NOMO-1 treated with DMSO at 0.1 percent for 48 hours (cell line): ENCODE measurements around the gene VIT.
"Not testable (repeated sequence)": the region's sequence is repeated elsewhere in the genome, so short reads cannot be mapped to it uniquely, and the experiment has no call there.

Experiments
- DNase-seq: peaks from one replicate; lab custom pipeline; 2025; ENCODE audit not compliant: unreplicated experiment; lab: John Stamatoyannopoulos, UW

VIT gene

DNA sequence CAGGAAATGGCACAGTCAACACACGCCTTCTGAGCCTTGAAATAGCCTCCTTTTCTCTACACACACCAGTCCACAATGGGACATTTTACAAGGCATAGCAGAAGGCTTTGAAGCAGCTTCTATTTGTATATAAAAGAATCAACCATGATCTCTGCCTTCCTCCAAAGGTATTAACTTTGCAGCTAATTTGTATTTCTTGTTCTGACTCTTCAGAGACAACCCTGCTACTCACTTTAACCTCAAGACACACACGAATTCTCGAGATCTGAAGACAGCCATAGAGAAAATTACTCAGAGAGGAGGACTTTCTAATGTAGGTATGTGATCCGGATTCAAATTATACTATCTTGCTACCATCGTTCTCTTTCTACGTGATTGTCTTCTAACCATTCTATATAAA, 104.6 kb downstream of the VIT start:
- DNase-seq, result no peak

DNA sequence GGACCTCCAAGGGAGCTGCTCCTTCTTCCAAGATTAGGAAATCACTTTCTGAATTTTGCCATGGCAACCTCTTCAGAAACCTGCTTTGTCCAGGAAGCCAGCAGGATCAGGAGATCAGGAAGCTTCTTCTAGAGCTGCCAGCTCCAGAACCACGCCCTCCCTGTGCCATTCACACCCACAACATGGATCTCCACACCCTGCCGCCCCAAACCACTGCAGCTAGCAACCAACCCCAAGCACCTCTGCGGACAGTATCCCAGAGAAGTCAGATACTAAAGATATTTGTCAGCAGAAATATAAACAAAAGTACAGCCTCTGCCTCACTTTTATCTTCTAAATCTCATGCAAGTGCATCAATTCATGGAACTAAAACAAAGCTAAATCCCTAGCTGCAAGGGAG, 106.4 kb downstream of the VIT start:
- DNase-seq, result no peak

DNA sequence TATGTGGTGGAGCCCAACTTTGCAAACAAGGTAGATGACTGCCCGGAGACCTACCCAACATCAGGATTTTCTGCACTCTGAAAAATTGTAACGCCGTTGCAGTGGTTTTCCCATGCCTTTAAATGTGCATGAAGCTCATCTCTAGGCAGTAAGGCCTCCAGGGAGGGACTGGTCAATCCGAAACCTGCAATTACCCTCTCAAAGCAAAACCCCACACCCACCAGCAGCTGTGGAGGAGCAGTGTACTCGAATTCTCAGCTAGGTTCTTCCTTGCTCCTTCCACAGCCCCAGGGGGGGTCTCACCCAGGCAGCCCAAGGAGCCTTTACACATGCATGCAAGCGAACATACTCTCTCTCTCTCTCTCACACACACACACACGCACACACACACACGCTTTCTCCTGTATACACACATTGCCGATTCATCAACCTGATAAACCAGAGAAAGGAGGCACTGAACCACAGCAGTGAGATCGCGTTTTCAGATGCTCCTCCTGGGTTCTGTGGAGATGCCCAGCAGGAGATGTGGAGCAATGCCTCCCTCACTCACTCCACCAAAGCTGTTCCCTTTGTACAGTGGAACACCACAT, 109.2 kb downstream of the VIT start:
- DNase-seq, result no peak

DNA sequence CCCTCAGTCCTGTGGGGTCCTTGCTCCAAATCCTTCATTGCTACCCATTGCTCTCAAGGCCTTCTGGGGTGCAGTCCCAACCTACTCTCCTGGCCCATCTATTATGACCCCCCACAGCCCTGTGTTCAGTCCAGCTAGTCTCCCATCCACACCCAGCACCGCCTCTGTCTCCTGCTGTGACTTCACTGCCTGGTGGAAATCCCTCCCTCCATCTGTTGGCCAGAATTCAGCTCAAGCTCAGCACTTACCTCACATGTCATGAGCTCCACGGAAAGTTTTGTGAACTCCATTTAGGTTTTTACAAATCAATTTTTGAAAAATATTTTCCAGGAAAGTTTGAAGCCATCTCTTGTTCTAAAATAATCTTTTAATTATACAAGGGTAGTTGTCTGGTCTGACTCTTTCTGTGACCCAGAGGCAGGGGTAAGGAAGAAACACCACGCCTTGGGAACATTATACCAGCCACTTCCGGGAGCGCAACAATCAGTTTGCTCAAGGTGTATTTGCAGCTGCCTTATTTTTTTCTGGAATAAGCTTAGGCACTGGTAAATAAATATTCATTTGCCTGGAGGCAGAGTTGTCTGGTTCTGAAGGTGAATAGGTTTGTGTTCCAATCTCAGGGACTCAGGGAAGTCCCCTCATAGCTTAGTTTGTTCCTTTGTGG, 110.8 kb downstream of the VIT start:
- no peak for DNase-seq

DNA sequence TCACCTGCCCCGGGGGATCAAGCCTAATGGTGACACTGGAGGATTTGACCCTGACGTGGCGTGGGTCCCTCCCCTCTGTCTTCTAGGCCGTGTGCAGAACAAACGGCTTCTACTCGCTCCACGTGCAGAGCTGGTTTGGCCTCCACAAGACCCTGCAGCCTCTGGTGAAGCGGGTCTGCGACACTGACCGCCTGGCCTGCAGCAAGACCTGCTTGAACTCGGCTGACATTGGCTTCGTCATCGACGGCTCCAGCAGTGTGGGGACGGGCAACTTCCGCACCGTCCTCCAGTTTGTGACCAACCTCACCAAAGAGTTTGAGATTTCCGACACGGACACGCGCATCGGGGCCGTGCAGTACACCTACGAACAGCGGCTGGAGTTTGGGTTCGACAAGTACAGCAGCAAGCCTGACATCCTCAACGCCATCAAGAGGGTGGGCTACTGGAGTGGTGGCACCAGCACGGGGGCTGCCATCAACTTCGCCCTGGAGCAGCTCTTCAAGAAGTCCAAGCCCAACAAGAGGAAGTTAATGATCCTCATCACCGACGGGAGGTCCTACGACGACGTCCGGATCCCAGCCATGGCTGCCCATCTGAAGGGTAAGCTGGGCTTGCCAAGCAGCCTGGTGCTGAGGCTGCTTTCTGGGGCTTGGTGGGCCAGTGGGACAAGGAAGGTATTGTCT, 112.0 kb downstream of the VIT start:
- no peak for DNase-seq

DNA sequence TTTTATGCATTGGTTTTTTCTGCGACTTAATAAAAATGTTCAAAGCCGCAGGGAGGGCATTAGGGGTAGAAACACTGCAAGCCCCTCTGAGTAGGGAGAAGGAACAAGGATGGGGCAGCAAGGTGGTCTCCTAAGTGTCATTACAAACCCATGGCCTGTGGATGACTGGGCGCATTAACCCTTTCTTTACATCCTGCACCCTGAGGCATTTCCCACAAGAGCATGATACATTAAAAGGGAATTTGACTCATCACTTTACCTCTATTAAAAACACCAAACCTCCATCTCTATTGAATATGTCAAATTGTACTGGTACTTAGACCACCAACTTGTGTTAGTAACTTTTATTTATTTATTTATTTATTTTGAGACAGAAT, 112.5 kb downstream of the VIT start:
- no peak for DNase-seq

DNA sequence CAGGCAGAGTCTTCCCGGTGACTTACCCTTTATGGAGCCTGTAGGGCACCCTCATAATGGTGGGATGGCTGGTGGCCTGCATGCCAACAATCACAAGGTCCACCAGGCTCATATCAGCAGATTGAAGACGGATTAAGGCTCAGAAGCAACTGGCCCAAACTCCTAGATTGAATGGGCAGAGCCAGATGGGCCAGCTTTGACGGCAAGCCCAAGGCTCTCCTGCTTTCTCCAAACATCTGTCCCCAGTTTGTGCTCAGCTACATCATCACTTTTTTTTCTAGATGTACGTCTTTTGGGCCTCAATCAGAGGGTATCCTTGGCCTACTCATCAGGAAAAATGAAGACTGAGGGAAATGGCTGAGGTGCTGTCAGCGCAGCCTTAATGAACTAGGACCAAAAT, 114.6 kb downstream of the VIT start:
- DNase-seq, result no peak

DNA sequence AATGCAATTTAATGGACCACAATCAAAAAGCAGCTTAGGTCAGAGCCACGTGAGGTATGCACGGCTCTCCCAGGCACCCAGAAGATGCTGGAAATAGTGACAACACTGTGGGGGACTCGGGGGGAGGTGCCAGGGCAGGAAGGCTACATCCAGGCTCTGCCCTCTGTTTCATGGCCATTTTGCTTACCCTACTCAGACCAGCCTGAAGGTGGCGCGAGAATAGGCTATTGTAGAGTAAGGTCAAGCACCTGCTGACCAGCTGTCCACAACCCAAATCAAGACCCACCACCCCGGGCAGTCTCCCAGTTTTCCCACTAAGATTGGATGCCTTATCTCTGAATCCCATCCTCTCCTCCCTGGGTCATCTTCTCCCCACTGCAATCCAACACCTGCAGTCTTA, 115.7 kb downstream of the VIT start:
- no peak for DNase-seq

DNA sequence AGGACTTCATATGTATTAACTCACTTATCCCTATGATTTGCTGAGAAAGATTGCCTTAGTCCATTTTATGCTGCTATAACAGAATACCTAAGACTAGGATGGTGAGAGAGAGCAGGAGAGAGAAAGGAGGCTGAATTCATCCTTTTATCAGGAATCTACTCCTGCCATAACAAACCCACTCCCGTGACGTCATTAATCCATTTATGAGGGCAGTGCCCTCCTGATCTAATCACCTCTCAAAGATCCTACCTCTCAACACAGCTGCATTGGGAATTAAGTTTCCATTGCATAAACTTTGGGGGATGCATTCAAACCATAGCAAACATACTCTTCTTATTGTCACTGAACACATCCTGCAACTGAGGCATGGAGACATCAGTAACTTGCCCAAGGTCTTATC, 122.0 kb downstream of the VIT start:
- DNase-seq, result no peak

DNA sequence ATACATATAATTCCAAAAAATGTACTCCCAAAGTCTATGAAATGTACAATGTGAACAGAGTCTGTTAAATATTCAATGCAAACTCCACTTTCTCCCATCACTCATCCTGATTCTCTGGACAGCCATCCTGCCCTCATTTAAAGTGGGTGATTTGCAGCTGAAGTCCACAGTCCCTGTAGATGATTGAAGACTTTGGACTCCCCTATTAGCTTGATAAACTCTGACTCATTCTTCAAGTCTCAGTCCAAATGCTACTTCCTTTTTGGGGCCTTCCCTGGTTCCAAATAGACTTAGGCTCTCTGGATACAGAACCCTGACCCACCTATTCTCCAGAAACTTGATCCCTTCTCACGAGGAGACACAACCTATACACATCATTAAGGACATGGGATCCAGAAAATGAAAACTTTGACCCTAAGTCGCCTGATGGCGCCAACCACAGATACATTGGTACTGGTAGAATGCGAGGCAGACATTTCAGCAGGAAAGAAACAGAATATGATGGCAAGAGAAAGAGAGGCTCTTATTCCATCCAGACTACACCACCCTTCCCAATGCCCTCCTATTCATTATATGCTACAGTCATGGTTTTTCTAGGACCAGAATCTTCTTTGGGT, 122.7 kb downstream of the VIT start:
- DNase-seq, result no peak

DNA sequence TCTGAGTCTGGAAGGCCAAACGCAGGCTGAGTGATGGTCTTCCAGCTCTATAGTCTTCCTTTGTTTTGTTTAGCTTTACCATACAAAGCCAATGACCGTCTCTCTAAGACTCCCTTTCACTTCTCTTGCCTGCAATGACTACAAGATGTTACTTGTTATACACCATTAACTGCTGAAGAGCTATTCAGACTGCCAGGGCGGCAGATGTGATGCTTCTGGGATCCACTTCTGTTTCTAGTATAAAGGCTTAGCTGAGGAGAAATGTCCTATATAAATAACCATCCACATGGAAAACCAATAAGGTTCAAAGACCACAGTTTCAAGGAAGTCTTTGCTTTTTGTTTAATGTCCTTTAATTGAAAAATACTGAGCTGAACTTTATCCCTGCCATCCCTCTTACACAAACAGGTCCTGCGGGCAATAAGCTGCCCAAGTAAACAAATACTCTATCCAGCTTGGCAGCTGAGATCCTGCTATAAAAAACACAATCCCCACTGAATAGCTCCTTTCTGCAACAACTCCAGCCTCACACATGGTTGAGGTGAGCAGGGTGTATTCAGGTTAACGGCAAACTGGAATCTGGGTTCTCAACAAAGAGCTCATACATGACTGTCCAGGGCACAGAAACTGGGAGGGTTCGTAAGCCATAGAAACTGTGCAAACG, 124.6 kb downstream of the VIT start:
- no peak for DNase-seq

DNA sequence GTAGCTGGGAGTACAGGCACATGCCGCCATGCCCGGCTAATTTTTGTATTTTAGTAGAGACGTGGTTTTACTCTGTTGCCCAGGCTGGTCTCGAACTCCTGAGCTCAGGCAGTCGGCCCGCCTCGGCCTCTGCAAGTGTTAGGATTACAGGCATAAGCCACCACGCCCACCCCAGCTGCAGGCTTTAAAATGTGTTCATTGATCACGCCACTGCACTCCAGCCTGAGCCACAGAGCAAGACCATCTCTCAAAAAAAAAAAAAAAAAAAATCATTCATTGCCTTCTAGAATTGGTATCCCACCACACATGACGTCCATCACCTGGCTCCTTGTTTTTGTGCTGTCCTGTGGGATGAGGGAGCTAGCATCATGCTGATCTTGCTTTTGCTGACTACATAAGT, 127.4 kb downstream of the VIT start:
- no peak for DNase-seq

DNA sequence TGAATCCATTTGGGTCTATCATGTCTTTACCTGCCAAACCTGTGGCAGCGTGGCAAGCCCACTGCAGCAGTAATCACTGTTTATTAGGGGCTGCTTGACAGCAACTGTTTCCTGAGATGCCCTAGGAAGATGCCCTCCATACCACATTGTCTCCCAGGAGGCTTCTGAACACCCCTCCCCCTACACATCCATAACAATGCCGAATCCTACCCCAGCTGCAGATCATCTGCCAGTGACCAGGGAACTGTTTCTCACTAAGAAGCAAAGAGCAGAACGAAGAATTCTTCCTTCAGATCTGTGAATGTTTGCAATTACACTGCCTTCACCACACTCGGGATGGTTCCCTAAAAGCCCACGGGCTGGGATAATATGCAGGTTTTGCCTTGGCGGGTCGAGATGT, 127.8 kb downstream of the VIT start:
- no peak for DNase-seq

DNA sequence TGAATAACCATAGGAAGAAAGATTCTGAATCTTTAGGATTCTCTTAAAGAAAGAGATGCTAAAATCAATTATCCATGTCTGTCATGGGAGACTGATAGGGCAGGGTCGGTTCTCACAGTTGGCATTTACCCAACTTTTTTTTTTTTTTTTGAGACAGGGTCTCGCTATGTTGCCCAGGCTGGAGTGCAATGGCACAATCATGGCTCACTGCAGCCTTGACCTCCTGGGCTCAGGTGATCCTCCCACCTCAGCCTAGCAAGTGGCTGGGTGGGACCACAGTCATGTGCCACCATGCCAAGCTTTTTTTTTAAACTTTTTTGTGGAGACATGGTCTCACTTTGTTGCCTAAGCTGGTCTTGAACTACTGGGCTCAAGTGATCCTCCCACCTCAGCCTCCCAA, 128.2 kb downstream of the VIT start:
- not testable (repeated sequence) for DNase-seq

DNA sequence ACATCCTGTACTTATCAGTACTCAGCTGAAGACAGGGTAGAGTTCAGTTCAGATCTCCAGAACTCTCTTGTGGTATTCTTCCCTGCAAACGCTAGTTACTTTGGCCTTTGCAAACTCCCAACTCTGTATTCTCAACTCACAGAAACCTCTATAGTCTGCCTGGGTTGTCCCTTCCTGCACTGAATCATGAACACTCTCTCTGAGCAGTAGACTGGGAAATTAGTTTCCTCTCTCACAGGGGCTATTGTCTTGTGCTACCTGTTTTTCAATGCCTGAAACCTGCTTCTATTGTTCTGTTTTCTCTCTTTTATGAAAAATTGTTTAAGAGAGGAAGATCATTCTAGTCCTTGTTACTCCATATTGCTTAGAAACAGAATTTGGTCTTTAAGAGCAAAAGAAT, 134.7 kb downstream of the VIT start:
- DNase-seq, result no peak

DNA sequence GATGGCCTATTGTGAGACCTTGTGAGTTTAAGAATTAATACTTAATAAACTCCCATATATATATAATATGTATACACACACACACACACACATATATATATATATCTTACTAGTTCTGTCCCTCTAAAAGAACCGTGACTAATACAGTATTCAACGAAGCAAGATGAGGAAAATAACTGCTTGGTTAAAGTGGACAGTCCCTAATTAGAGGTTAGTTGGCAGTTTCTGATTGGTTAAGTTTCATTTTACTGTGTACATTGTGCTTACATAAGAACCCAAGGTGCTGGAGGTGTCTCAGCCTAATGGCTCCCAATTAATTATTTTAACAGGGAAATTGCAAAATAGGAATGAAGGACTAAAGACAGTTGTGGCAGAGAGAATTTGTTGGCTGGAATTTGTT, 137.7 kb downstream of the VIT start:
- no peak for DNase-seq

DNA sequence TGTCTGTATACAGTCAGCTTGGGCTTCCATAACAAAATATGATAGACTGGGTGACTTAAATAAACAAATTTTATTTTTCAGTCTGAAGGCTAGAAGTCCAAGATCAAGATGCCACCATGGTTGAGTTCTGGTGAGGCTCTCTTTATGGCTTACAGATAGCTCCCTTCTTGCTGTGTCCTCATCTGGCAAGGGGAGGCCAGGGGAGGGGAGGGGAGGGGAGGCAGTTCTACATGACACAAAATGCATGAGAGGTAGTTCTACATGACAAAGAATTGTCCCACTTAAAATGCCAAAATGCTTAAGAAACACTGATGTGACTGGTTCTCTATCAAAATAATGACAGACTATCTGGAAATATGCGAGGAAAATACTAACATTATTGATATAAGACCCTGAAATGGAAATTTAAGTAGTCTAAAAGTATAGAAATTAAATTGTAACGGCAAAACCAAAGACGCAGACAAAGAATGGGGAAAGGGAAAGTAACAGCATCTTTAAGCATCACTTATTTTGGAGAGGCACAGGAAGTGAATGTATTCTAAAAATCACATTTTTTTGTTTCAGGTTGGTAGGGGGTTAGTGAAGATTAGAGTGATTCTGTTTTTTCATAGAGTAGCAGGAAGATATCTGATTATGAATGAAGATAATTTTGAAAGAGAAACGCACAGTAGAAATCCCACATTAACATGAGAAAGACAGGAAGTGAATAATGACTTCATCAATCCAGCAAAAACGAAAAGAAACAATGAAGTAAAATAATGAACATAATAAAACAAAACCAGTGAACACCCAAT, 138.4 kb downstream of the VIT start:
- DNase-seq, result no peak

DNA sequence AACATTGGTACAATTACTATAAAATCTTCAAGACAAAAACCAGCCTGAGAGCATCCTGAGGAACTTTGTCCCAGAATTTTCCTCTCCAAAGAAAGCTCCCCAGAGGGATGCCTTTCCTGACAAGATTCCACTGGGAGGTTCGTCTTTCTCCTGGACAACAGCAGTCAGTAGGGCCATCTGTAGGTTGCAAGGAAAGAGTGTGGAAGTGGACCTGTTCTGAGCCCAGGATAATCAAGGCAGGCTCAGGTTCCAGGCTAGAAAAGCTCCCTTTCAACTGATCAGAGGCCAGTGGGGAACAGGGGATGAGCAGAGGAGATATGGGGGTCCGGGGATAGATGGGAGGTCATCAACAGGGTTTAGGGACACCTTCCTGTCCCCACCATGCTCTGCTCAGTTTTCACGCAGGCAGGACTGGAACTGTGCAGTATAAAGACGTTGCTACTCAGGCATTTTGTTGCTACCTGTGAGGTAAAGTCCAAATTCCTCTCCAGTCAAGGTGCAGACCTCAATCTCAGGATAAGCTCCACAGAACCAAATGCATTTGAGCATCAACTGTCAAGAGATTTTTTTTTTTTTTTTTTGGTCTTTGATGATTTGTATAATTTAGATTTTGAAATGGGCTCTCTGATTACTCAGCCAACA, 143.6 kb downstream of the VIT start:
- DNase-seq, result no peak

DNA sequence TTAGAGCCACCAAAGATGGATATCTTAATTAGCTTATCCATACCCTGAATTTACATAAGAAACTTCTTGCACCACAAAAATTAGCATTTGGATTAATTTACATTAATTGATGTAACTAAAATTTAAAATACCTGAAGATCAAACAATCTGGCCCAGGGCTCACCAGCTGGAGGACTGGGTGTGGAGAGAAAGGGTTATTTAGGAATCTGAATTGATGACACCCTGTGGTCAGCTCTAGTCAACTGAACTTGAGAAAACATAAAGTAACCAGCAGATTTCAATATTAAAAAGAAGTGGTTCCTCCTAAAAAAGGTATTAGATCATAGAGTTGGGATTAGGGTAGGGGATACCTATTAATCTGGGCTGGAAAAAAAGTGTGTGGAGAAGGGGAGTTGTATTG, 147.3 kb downstream of the VIT start:
- DNase-seq, result no peak

DNA sequence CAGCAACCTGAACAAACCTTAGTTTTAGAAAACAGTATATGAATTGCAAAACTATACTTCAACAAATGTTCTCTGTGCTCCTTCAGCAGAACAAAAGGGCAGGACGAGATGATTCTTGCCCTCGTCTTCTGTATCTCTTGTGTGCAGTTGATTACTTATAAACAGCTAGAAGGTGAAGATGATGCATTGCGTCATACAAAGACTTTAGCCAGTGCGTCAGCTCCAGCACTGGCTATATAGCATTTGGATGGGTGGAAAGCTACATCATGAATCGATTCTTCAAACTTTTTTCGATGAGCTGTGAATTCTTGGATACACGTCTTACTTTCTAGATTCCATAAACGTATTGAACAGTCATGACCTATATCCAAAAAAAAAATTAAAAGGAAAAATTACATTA, 152.8 kb downstream of the VIT start:
- DNase-seq, result no peak

DNA sequence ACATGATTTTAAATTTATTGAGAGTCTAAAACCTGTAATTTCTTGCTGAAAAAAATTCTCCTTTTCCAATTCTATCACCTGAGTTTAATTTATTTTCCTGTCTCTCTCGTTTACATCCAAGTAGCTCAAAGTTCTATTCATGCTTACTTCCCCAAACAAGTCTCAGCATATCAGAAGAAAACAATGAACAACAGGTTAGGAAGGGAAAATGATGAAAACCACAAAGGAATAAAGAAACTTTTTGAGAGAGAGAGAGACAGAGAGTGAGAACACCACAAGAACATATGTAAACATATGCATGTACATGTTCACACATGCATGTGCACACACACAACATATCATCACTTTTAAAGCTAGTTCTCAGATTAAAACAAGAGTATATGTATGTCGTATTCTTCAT, 157.7 kb downstream of the VIT start:
- DNase-seq, result no peak
